HFFc6 (cell line): ENCODE data around the gene HIVEP3. TPM values are rescaled to one million over a fixed set of nuclear protein-coding genes. Genes with fewer than 3 reads are reported as not detected.
A peak's percentile ranks its signal among the peaks of the same experiment; 100 is the strongest.

Experiments used
- DNase-seq: peaks from one replicate; pipeline ENCODE4 v3.0.0-alpha.2; 2018
- H3K27ac Mint-ChIP-seq: 2 replicates; pipeline ENCODE4 v1.8.0; 2020; ENCODE audit warnings: mild to moderate bottlenecking, mixed read lengths
- H3K27me3 Mint-ChIP-seq: 2 replicates; pipeline ENCODE4 v1.8.0; 2021; ENCODE audit warnings: mild to moderate bottlenecking, moderate library complexity, mixed read lengths; ENCODE audit not compliant: insufficient read depth
- H3K36me3 Mint-ChIP-seq: 2 replicates; pipeline ENCODE4 v1.8.0; 2021; ENCODE audit warnings: low read depth, mixed read lengths
- H3K4me1 Mint-ChIP-seq: 2 replicates; pipeline ENCODE4 v1.8.0; 2020; ENCODE audit warnings: low read depth, mixed read lengths
- H3K4me3 Mint-ChIP-seq: 2 replicates; pipeline ENCODE4 v1.8.0; 2020; ENCODE audit warnings: mild to moderate bottlenecking, moderate library complexity, mixed read lengths
- H3K9me3 Mint-ChIP-seq: 2 replicates; pipeline ENCODE4 v1.8.0; 2020; ENCODE audit warnings: mild to moderate bottlenecking, mixed read lengths
- CTCF ChIP-seq: fragments of 200-600 bp; sonication (generic); IDR thresholded peaks from 2 replicates; pipeline ENCODE4 v1.5.0; 2021; ENCODE audit warnings: antibody characterized with exemption, mild to moderate bottlenecking
- total RNA-seq, 6 experiments: library from RNA; stranded (reverse); fragmentation: NEBNext Ultra II Directional; extraction: Animal tissue kit (Norgen Biotek cat#: 25700); gene quantifications; 2 replicates in 1 of 6; 3 replicates in 5 of 6; pipeline ENCODE4 v1.2.3, GENCODE V29; 2021

Gene HIVEP3
- total RNA-seq, 6 experiments from 2014 or later: 7.0 to 9.7 (median 7.9) TPM

GRCh38 chr1:41718497-41718896 lies 200.2 kb downstream of the HIVEP3 start:
- no peak overlapping the region for H3K27ac Mint-ChIP-seq
- peaks cover 37% of the 10 kb centered on the region for H3K4me1 Mint-ChIP-seq
- no peak overlapping the region for H3K4me3 Mint-ChIP-seq
- no peaks in the 10 kb centered on the region for H3K9me3 Mint-ChIP-seq
- H3K27me3 Mint-ChIP-seq: peaks cover 4% of the 10 kb centered on the region; the same call in 1 of the 2 replicates
- no peaks in the 10 kb centered on the region for H3K36me3 Mint-ChIP-seq
- no peak for TF ChIP-seq CTCF
- DNase-seq: no peak

- TF ChIP-seq CTCF: no peak
- Mint-ChIP-seq H3K9me3 (no peaks in the 10 kb centered on the region), H3K4me3 (no peak overlapping the region), H3K27ac (no peak overlapping the region), H3K4me1 (peaks cover 51% of the 10 kb centered on the region), H3K36me3 (no peaks in the 10 kb centered on the region), H3K27me3 (no peaks in the 10 kb centered on the region; the same call in 1 of the 2 replicates)
- DNase-seq: no peak
These were observed 202.3 kb downstream of the HIVEP3 start for GRCh38 chr1:41716188-41717130.

- Mint-ChIP-seq H3K4me1 (peaks cover 51% of the 10 kb centered on the region), H3K9me3 (no peaks in the 10 kb centered on the region), H3K36me3 (no peaks in the 10 kb centered on the region), H3K27me3 (no peaks in the 10 kb centered on the region; the same call in 1 of the 2 replicates), H3K27ac (no peak overlapping the region), H3K4me3 (no peak overlapping the region)
- no peak for TF ChIP-seq CTCF
- DNase-seq: no peak
These were observed 203.2 kb downstream of the HIVEP3 start for GRCh38 chr1:41715441-41716095.

- no peaks in the 10 kb centered on the region for H3K36me3 Mint-ChIP-seq
- DNase-seq: peak; percentile 22
- H3K27me3 Mint-ChIP-seq: no peaks in the 10 kb centered on the region; the same call in 1 of the 2 replicates
- no peak overlapping the region for H3K4me3 Mint-ChIP-seq
- no peaks in the 10 kb centered on the region for H3K9me3 Mint-ChIP-seq
- peaks cover 58% of the 10 kb centered on the region for H3K4me1 Mint-ChIP-seq
- H3K27ac Mint-ChIP-seq: peak overlapping the region; percentile 79
- no peak for TF ChIP-seq CTCF
These were observed 203.9 kb downstream of the HIVEP3 start for GRCh38 chr1:41714638-41715389.

- Mint-ChIP-seq H3K9me3 (no peaks in the 10 kb centered on the region), H3K27me3 (no peaks in the 10 kb centered on the region; the same call in 1 of the 2 replicates), H3K4me3 (peak overlapping the region; percentile 31), H3K27ac (peak overlapping the region; percentile 79), H3K36me3 (no peaks in the 10 kb centered on the region), H3K4me1 (peaks cover 69% of the 10 kb centered on the region)
- TF ChIP-seq CTCF: no peak
- peak; percentile 71 for DNase-seq
These were observed 205.0 kb downstream of the HIVEP3 start for GRCh38 chr1:41713557-41714327.
